Mammary epithelial cell (primary cell): ENCODE results near the gene VPS26B.

Source experiments
- EZH2 ChIP-seq: IDR thresholded peaks from 2 replicates; pipeline ENCODE4 v1.6.1; 2012; ENCODE audit warnings: low read length, inconsistent platforms, borderline replicate concordance
- TF ChIP-seq, protein P1 (sequence below), 2 donors: IDR thresholded peaks in 1 of 2; conservative IDR thresholded peaks in 1 of 2; 2 replicates each; pipeline ENCODE4 v1.5.1; 2011 to 2012; ENCODE audit warnings: inconsistent platforms in 2 of 2, low read length in 2 of 2, mild to moderate bottlenecking in 2 of 2, control low read depth in 1 of 2, low read depth in 1 of 2; ENCODE audit not compliant: insufficient read depth in 1 of 2; ENCODE audit errors: extremely low read depth in 1 of 2

DNA sequence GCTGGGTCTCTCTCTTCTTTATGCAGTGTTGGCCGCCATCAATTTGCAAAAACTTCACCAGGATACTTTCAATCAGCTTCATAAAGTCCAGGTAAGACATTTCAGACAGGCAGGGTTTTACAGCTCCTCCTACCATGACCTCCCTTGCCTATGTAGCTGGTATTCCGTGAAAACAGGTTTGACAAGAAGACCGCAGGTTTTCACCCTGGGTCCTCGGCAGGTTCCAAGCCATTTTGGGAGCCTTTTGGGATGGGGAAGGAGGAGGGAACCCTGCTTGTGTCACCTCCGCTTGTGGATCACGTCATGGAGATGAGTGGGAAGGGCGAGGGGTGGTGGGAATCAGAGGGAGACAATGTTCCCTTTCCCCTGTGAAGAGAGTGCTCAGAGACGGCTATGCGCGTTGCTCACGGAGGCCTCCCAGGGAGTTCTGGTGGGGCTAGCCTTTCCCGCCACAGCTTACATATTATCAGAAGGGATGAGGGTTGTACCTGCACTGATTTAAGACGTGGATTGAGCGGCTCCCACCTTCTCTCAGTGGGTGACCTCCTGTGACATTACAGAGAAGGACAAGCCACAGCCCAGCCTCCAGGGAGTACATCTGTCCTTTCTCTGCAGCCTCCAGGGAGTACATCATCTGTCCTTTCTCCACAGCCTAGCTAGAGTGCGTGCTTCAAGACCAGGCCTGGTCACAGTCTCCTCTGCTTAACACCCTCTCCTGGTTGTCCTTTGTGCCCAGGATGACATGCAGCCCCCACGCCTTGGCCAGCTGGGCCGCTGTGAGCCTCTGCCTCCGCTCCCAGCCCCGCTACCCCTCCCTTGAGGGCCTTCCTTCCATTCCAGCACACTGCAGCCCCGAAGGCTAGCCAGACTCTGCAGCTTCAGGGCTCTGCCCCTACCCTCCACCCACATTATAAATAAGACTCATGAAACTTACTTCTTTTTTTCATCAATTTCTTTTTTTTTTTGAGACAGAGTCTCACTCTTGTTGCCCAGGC lies 68.9 kb downstream of the VPS26B start:
- TF ChIP-seq, protein P1, sequence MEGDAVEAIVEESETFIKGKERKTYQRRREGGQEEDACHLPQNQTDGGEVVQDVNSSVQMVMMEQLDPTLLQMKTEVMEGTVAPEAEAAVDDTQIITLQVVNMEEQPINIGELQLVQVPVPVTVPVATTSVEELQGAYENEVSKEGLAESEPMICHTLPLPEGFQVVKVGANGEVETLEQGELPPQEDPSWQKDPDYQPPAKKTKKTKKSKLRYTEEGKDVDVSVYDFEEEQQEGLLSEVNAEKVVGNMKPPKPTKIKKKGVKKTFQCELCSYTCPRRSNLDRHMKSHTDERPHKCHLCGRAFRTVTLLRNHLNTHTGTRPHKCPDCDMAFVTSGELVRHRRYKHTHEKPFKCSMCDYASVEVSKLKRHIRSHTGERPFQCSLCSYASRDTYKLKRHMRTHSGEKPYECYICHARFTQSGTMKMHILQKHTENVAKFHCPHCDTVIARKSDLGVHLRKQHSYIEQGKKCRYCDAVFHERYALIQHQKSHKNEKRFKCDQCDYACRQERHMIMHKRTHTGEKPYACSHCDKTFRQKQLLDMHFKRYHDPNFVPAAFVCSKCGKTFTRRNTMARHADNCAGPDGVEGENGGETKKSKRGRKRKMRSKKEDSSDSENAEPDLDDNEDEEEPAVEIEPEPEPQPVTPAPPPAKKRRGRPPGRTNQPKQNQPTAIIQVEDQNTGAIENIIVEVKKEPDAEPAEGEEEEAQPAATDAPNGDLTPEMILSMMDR (conservative IDR thresholded peaks at IDR 0.05 in 1 of 2, IDR thresholded peaks at IDR 0.05 in 1 of 2; ENCODE audit: extremely low read depth in 1 of 2, insufficient read depth in 1 of 2, low read depth in 1 of 2, low read length in 2 of 2): no peak
- no peak for TF ChIP-seq EZH2
